Upper lobe of left lung (tissue), 6 donors: Measurements from ENCODE around the gene FRMPD1. TPM values are rescaled to one million over a fixed set of nuclear protein-coding genes. Genes with fewer than 3 reads are reported as not detected.

Experiments used
- ATAC-seq, 2 donors: fragments of 200-7000 bp; cut with Tn5 transposase; one replicate each; pipeline ENCODE4 v1.9.1; 2022; ENCODE audit warnings: mild to moderate bottlenecking in 2 of 2, moderate library complexity in 2 of 2; ENCODE audit not compliant: low FRiP score in 2 of 2
- DNase-seq, 2 donors: peaks; one replicate each; pipeline ENCODE4 v3.0.0-alpha.2; 2019 to 2020
- H3K27ac ChIP-seq, 4 donors: fragments of 200-600 bp; sonication (generic); one replicate each; pipeline ENCODE4 v1.5.1; 2016 to 2019
- H3K27me3 ChIP-seq, 4 donors: fragments of 200-600 bp; sonication (generic); one replicate each; pipeline ENCODE4 v1.5.1; 2017 to 2019
- H3K36me3 ChIP-seq, 4 donors: fragments of 200-600 bp; sonication (generic); one replicate each; pipeline ENCODE4 v1.5.1; 2016 to 2019
- H3K4me1 ChIP-seq, 4 donors: fragments of 200-600 bp; sonication (generic); one replicate each; pipeline ENCODE4 v1.5.1; 2018 to 2019
- H3K4me3 ChIP-seq, 4 donors: fragments of 200-600 bp; sonication (generic); one replicate each; pipeline ENCODE4 v1.5.1; 2017 to 2019; ENCODE audit warnings: mild to moderate bottlenecking in 2 of 4, moderate library complexity in 1 of 4
- H3K9me3 ChIP-seq, 4 donors: fragments of 200-600 bp; sonication (generic); one replicate each; pipeline ENCODE4 v1.5.1; 2018 to 2019
- EP300 ChIP-seq, 4 donors: sonication (generic); formaldehyde crosslinking; IDR thresholded peaks; one replicate each; pipeline ENCODE4 v1.5.1; 2017; ENCODE audit warnings: antibody characterized with exemption in 4 of 4, control low read depth in 2 of 4
- POLR2A ChIP-seq, 4 donors: fragments of 450-650 bp; IDR thresholded peaks; one replicate each; pipeline ENCODE4 v1.5.1; 2016 to 2017; ENCODE audit warnings: antibody characterized with exemption in 4 of 4, mild to moderate bottlenecking in 2 of 4
- POLR2AphosphoS5 ChIP-seq, 2 donors: sonication (generic); formaldehyde crosslinking; IDR thresholded peaks; one replicate each; pipeline ENCODE4 v1.5.1; 2017; ENCODE audit warnings: antibody characterized with exemption in 2 of 2
- WGBS, 2 donors: methylation state at CpG; one replicate each; pipeline ENCODE4 v1.1.5; 2017 to 2018; 5-methylcytosine and 5-hydroxymethylcytosine counted together
- total RNA-seq, 6 donors: library from RNA; depleted of rRNA in 4 of 6; stranded (reverse); fragments of >200 nt in 4 of 6; gene quantifications; one replicate each; pipeline versions ENCODE4 v1.1.0 to v1.2.1, GENCODE V29; 2016 to 2021
- TF ChIP-seq, protein P1 (sequence below), 6 experiments: fragments of 450-650 bp in 4 of 6; fragments of 200-600 bp in 2 of 6; sonication (generic) in 2 of 6; IDR thresholded peaks; one replicate each; pipeline ENCODE4 v1.5.1; 2016 to 2019; ENCODE audit warnings: antibody characterized with exemption in 6 of 6
- donor health status: DM: no; HTN: no; CAD: no; lungs with moderate emphysema.
- donor health status: DM: no; HTN: yes; CAD: no; lungs with severe emphysema.

The FRMPD1 gene
- total RNA-seq, 6 donors from 2014 or later: under 0.01 to 0.39 (median 0.17) TPM; not detected in 1

DNA sequence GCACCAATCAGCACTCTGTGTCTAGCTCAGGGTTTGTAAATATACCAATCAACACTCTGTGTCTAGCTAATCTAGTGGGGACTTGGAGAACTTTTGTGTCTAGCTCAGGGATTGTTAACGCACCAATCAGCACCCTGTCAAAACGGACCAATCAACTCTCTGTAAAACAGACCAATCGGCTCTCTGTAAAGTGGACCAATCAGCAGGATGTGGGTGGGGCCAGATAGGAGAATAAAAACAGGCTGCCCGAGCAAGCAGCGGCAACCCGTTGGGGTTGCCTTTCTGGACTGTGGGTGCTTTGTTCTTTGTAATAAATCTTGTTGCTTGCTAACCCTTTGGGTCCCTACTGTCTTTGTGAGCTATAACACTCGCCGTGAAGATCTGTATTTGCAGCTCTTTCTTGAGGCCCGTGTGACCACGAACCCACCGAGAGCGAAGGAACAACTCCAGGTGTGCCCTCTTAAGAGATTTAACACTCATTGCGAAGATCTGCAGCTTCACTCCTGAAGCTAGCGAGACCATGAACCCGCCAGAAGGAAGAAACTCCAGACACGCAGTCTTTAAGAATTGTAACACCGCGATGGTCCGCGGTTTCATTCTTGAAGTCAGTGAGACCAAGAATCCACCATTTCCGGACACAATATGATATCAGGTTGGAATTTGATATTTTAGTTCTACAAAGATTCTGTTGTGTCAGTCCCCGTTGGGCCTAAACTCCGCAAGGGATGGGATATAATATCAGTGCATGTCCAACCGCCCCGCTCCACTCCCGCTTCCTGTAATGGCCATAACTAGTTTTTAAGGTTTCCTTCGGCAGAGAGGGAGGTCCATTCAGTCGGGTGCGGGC lies 102.1 kb downstream of the FRMPD1 start:
- Histone ChIP-seq H3K4me3 (peak overlapping the region; percentile 29 to 84 (median 74)), H3K36me3 (no peaks in the 10 kb centered on the region), H3K27ac (peak overlapping the region in 3 of 4 donors; percentile 84 to 93 (median 86)), H3K4me1 (peaks cover 9 to 20% (median 13%) of the 10 kb centered on the region in 4 donors), H3K9me3 (no peaks in the 10 kb centered on the region), H3K27me3 (no peaks in the 10 kb centered on the region)
- ATAC-seq (no peak), DNase-seq (no peak)
- TF ChIP-seq, protein P1, sequence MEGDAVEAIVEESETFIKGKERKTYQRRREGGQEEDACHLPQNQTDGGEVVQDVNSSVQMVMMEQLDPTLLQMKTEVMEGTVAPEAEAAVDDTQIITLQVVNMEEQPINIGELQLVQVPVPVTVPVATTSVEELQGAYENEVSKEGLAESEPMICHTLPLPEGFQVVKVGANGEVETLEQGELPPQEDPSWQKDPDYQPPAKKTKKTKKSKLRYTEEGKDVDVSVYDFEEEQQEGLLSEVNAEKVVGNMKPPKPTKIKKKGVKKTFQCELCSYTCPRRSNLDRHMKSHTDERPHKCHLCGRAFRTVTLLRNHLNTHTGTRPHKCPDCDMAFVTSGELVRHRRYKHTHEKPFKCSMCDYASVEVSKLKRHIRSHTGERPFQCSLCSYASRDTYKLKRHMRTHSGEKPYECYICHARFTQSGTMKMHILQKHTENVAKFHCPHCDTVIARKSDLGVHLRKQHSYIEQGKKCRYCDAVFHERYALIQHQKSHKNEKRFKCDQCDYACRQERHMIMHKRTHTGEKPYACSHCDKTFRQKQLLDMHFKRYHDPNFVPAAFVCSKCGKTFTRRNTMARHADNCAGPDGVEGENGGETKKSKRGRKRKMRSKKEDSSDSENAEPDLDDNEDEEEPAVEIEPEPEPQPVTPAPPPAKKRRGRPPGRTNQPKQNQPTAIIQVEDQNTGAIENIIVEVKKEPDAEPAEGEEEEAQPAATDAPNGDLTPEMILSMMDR (IDR thresholded peaks at IDR 0.05): no peak
- TF ChIP-seq EP300 (IDR thresholded peaks at IDR 0.05): no peak
- TF ChIP-seq POLR2A (IDR thresholded peaks at IDR 0.05): no peak
- no peak for TF ChIP-seq POLR2AphosphoS5 (IDR thresholded peaks at IDR 0.05)
- 89 to 90% methylated on average over 29 of the region's 29 CpGs for WGBS, 2 donors

DNA sequence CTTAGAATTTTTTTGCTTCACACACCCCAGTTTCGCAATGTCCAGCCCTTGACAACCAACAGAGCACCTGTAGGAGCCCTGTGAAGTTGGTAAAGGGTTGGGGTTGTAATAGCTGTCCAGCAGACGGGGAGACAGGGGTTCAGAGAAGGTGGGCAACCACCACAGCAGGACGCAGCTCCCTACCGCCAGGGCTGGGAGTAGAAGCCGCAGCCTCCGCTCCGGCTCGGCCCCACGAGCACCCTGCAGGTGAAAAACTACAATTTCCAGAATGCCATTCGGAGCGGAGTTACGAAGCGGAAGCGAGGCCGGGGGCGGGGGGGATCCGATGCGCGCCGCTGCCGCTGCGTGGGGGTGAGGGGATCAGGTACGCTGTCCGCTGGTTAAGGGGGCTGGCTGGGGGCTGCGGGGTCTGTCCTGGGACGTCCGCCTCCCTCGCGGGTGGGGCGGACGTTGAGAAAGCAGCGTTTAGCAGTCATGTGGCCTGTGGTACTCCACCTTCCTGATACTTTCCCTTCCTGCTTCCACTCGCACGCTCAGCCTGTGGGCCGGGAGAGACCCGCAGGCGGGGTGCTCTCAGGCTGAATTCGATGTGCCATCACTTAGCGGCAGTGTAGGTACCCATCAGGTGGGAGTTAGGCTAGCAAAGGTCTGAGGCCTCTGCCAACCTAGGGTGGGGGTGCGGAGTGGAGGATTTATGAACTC lies 102.9 kb downstream of the FRMPD1 start, which contains the start of gene TRMT10B:
TSS of gene TRMT10B (plus strand) at position 317 of the 702 bp plus-strand sequence. CDS start 8,127 bp downstream, outside the sequence.
- peak; percentile 86 to 97 for ATAC-seq
- Histone ChIP-seq H3K4me3 (peak within 1 kb of the TSS; percentile 29 to 84 (median 74)), H3K4me1 (peaks cover 9 to 20% (median 13%) of the 10 kb centered on the region in 4 donors), H3K36me3 (no peaks in the 10 kb centered on the region), H3K9me3 (no peaks in the 10 kb centered on the region), H3K27ac (peak within 1 kb of the TSS; percentile 71 to 93 (median 85)), H3K27me3 (no peaks in the 10 kb centered on the region)
- TF ChIP-seq POLR2AphosphoS5 (IDR thresholded peaks at IDR 0.05) (peak in 1 of 2 donors; percentile 11), POLR2A (IDR thresholded peaks at IDR 0.05) (peak in 1 of 4 donors; percentile 40), EP300 (IDR thresholded peaks at IDR 0.05) (no peak)
- TF ChIP-seq, protein P1 (IDR thresholded peaks at IDR 0.05): peak in 2 of 6 experiments; percentile 13 to 37
- DNase-seq: peak; percentile 61 to 94
- WGBS, 2 donors: 6 to 50% methylated on average over 2 to 17 of the region's 40 CpGs

GRCh38 chr9:37758747-37759146 lies 108.0 kb downstream of the FRMPD1 start:
- H3K4me3 ChIP-seq: no peak overlapping the region
- 89 to 90% methylated on average over 3 of the region's 3 CpGs for WGBS, 2 donors
- no peak for ATAC-seq
- DNase-seq: no peak
- H3K9me3 ChIP-seq: no peaks in the 10 kb centered on the region
- no peaks in the 10 kb centered on the region for H3K27me3 ChIP-seq
- H3K36me3 ChIP-seq: peaks cover 0 to 4% (median 0%) of the 10 kb centered on the region in 4 donors
- peaks cover 8 to 23% (median 9%) of the 10 kb centered on the region in 4 donors for H3K4me1 ChIP-seq
- H3K27ac ChIP-seq: no peak overlapping the region
- TF ChIP-seq POLR2A (IDR thresholded peaks at IDR 0.05): no peak
- TF ChIP-seq, protein P1 (IDR thresholded peaks at IDR 0.05): no peak
- no peak for TF ChIP-seq EP300 (IDR thresholded peaks at IDR 0.05)
- no peak for TF ChIP-seq POLR2AphosphoS5 (IDR thresholded peaks at IDR 0.05)

DNA sequence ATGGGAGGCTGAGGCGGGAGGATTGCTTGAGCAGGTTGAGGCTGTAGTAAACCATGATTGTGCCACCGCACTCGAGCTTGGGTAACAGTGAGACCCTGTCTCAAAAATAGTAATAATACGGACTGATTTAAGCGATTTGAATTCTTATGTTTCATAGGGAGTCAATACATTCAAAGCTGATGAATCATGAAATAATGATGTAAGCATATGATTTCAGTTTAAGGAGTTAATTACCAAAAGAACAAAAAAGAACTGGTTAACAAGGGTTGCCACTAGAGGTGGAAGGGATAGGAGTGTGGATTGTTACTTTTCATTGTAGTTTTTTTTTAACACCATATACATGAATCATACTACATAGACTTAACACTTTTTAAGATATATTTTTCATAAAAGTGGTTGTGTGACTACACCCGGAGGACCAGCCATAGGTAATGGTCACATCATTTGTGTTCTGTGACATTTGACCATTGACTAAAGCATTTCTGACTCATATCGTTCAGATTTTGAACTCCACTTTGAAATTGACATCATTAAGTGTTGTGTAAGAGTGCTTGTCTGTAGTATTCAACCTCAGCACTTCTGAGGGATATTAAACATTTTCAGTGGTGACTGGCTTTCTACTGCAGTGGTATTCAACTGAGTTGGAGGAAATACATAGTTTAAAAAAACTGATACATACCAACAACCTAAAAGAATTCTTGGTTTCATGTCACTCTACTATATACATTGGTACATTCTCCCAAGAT lies 109.8 kb downstream of the FRMPD1 start:
- Histone ChIP-seq H3K9me3 (no peaks in the 10 kb centered on the region), H3K4me3 (no peak overlapping the region), H3K27me3 (no peaks in the 10 kb centered on the region), H3K4me1 (peaks cover 0 to 8% (median under 1%) of the 10 kb centered on the region in 4 donors), H3K27ac (no peak overlapping the region), H3K36me3 (peaks cover 0 to 12% (median 4%) of the 10 kb centered on the region in 4 donors)
- WGBS, 2 donors: 84 to 89% methylated on average over 7 of the region's 7 CpGs
- ATAC-seq (no peak), DNase-seq (no peak)
- no peak for TF ChIP-seq EP300 (IDR thresholded peaks at IDR 0.05)
- no peak for TF ChIP-seq POLR2AphosphoS5 (IDR thresholded peaks at IDR 0.05)
- TF ChIP-seq, protein P1 (IDR thresholded peaks at IDR 0.05): no peak
- TF ChIP-seq POLR2A (IDR thresholded peaks at IDR 0.05): no peak
